ENCODE measurements around the gene SLC2A2.

GRCh38 chr3:171007316-171007715, 19.2 kb downstream of the SLC2A2 start:
- TF ChIP-seq REST (IDR thresholded peaks at IDR 0.05; ENCODE audit: insufficient read depth in 1 of 2, low read depth in 2 of 2, low read length in 2 of 2) (no peak), FOXP2 (optimal IDR thresholded peaks at IDR 0.05; ENCODE audit: borderline replicate concordance, extremely low read depth, extremely low read length, insufficient read depth) (no peak), POLR2AphosphoS5 (IDR thresholded peaks at IDR 0.05; ENCODE audit: low read depth, low read length) (no peak), SIN3A (IDR thresholded peaks at IDR 0.05; ENCODE audit: borderline replicate concordance, insufficient read depth, low read length) (no peak), TAF1 (IDR thresholded peaks at IDR 0.05; ENCODE audit: borderline replicate concordance, insufficient read depth, low read length) (no peak)

Data from PFSK-1 (cell line).